ENCODE measurements around the gene CFAP46. TPM values are rescaled to one million over a fixed set of nuclear protein-coding genes. Genes with fewer than 3 reads are reported as not detected.

The CFAP46 gene
- total RNA-seq, 1 experiment from 2014 or later = 1.6 TPM

GRCh38 chr10:132809232-132810140 lies 132.9 kb downstream of the CFAP46 start:
- no TSS peak for BruUV-seq (replicated peaks)
- Histone ChIP-seq H3K4me3 (ENCODE audit: low read depth in 2 of 2, low read length in 2 of 2) (no peak overlapping the region), H3K36me3 (ENCODE audit: control insufficient read depth, insufficient read depth, low read length) (no peaks in the 10 kb centered on the region), H3K9me3 (ENCODE audit: control insufficient read depth, insufficient read depth, low read depth, low read length) (no peaks in the 10 kb centered on the region), H3K27me3 (ENCODE audit: control insufficient read depth, insufficient read depth, low read length) (no peaks in the 10 kb centered on the region), H3K4me1 (ENCODE audit: control insufficient read depth, insufficient read depth, low read length) (no peaks in the 10 kb centered on the region), H3K27ac (ENCODE audit: low read length) (no peak overlapping the region)
- POLR2A ChIA-PET = interaction anchor here (0.5 to 0.6 kb wide), 2 partner anchors 19 to 54 kb away, joined by 6 to 7 read pairs; no protein-coding TSS in a partner anchor
- CTCF ChIA-PET = no interaction called here
- ATAC-seq (0 out of 2 replicates have a peak, but pooled peaks have one; percentile 25), DNase-seq (ENCODE audit: low read depth, low spot score) (no peak)
- TF ChIP-seq, protein P1, sequence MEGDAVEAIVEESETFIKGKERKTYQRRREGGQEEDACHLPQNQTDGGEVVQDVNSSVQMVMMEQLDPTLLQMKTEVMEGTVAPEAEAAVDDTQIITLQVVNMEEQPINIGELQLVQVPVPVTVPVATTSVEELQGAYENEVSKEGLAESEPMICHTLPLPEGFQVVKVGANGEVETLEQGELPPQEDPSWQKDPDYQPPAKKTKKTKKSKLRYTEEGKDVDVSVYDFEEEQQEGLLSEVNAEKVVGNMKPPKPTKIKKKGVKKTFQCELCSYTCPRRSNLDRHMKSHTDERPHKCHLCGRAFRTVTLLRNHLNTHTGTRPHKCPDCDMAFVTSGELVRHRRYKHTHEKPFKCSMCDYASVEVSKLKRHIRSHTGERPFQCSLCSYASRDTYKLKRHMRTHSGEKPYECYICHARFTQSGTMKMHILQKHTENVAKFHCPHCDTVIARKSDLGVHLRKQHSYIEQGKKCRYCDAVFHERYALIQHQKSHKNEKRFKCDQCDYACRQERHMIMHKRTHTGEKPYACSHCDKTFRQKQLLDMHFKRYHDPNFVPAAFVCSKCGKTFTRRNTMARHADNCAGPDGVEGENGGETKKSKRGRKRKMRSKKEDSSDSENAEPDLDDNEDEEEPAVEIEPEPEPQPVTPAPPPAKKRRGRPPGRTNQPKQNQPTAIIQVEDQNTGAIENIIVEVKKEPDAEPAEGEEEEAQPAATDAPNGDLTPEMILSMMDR (IDR thresholded peaks at IDR 0.05) = no peak
- TF ChIP-seq SIN3A (IDR thresholded peaks at IDR 0.05; ENCODE audit: borderline replicate concordance, insufficient read depth, low read depth, low read length) (no peak), POLR2AphosphoS5 (IDR thresholded peaks at IDR 0.05; ENCODE audit: low read depth, low read length) (no peak), TCF7L2 (IDR thresholded peaks at IDR 0.05; ENCODE audit: low read depth, low read length) (no peak), REST (IDR thresholded peaks at IDR 0.05; ENCODE audit: insufficient read depth in 1 of 2, low read depth in 2 of 2, low read length in 1 of 2) (no peak)
- in situ Hi-C loops (cut with HindIII; ENCODE audit: low pct_unique_long_range_greater_than_20kb, low sequenced_read_pairs) = no loop called here
- intact Hi-C loops (cut with micrococcal nuclease; ENCODE audit: unreplicated experiment) = no loop called here

- Histone ChIP-seq H3K4me1 (ENCODE audit: control insufficient read depth, insufficient read depth, low read length) (no peaks in the 10 kb centered on the region), H3K36me3 (ENCODE audit: control insufficient read depth, insufficient read depth, low read length) (no peaks in the 10 kb centered on the region), H3K4me3 (ENCODE audit: low read depth in 2 of 2, low read length in 2 of 2) (no peak overlapping the region), H3K9me3 (ENCODE audit: control insufficient read depth, insufficient read depth, low read depth, low read length) (no peaks in the 10 kb centered on the region), H3K27ac (ENCODE audit: low read length) (no peak overlapping the region), H3K27me3 (ENCODE audit: control insufficient read depth, insufficient read depth, low read length) (no peaks in the 10 kb centered on the region)
- BruUV-seq (replicated peaks) = no TSS peak
- ATAC-seq (no peak; the same call in 1 of the 2 replicates), DNase-seq (ENCODE audit: low read depth, low spot score) (no peak)
- CTCF ChIA-PET = no interaction called here
- in situ Hi-C loops (cut with HindIII; ENCODE audit: low pct_unique_long_range_greater_than_20kb, low sequenced_read_pairs) = no loop called here
- intact Hi-C loops (cut with micrococcal nuclease; ENCODE audit: unreplicated experiment) = no loop called here
- POLR2A ChIA-PET = interaction anchor here (0.6 kb wide), 1 partner anchor 18 kb away, joined by 7 read pairs; no protein-coding TSS in a partner anchor
- no peak for TF ChIP-seq POLR2AphosphoS5 (IDR thresholded peaks at IDR 0.05; ENCODE audit: low read depth, low read length)
- TF ChIP-seq, protein P1 (IDR thresholded peaks at IDR 0.05) = no peak
- TF ChIP-seq REST (IDR thresholded peaks at IDR 0.05; ENCODE audit: insufficient read depth in 1 of 2, low read depth in 2 of 2, low read length in 1 of 2) = no peak
- TF ChIP-seq TCF7L2 (IDR thresholded peaks at IDR 0.05; ENCODE audit: low read depth, low read length) = no peak
- TF ChIP-seq SIN3A (IDR thresholded peaks at IDR 0.05; ENCODE audit: borderline replicate concordance, insufficient read depth, low read depth, low read length) = no peak
Measured at GRCh38 chr10:132808383-132809231, 133.8 kb downstream of the CFAP46 start.

Data from Panc1 (cell line).